ENCODE measurements around the gene ADGRD2.

The ADGRD2 gene

GRCh38 chr9:124511891-124512805 is 61.9 kb downstream of the ADGRD2 start:
- DNase-seq: no peak

- DNase-seq: no peak
Measured at GRCh38 chr9:124512806-124513204, 62.6 kb downstream of the ADGRD2 start.

DNA sequence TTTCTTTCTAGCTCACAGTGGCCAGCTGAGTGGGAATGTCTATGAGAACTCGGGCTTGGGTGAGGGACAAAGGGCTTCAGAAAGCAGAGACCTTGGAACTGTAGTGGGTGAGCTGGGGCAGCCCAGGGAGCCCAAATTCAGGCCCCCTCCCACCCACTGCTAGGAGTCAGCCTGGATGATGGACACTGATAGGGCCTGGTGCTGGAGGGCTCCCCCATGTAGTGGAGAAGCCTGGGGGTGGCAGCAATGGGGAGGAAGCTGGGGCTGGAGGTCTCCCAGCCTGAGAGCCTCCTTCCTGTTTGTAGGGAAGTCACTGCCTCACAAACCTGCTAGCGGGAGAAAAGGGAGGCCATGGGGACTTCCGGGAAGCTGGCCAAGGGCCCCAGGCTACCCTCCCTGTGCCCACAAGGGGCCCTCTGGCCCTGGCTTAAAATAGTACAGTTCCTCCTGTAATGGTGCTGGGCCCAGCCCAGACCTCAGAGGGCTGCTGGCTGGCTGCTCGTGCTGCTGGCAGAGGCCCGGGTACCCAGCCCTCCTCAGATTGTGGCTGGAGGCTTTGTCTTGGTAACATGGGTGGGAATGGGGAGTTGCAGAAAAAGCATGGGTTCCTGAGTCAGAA is 63.2 kb downstream of the ADGRD2 start:
- DNase-seq: no peak

- peak in 2 of 3 experiments; percentile 34 to 65 for DNase-seq
Measured at GRCh38 chr9:124514125-124514524, 63.9 kb downstream of the ADGRD2 start.

DNA sequence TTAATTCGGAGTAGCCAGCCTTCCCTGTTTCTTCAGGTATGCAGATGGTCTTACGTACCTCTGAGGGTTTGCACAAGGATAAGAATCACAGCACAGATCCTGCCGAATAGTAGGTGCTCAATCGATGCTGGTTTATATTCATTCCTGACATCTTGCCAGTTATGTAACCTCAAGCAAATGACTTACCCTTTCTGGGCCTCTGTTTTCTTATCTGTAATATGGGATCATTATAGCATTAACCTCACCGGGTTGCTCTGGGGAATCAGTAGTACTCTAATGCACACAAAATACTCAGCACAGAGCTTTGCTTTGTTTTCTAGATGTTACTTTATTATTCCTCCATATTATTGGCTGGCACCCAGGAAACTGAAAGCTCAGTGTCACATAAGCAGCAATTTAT is 64.6 kb downstream of the ADGRD2 start:
- no peak for DNase-seq

DNA sequence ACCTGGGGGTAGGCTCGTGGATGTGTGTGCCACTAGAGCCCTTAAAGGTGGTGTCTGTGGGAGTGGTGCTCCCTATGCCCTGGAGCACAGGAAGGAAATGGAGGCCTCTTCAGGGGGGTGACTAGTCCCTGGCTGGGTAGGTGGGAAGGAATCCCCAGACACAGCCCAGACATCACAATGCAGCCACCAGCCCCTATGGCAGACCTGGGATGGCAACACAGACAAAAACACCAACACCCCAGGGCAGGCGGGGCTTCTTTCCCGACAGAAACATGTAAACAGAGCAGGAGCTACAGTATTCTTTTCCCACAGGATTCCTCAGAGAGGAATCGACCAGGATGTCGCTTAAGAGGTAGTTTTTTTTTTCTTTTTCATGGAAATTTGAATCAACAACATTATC is 67.3 kb downstream of the ADGRD2 start:
- no peak for DNase-seq

DNA sequence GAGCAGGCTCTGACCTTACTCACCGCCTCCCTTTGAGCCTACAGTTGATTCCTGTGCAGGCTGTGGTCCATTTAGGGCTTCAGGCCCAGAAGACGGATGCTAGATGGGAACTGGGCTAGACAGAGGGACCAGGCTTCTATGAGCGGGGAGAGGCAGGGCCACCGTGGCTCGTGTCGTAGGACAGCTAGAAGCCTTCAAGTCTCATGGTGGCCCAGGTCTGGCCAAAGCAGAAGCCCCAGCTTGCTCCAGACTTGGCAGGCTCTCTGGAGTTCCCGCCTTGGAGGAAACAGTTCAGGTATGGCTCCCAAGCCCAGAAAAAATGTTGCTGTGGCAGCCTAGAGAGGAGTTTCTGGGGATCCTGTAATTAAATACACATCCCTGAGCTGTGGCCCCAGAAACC is 67.9 kb downstream of the ADGRD2 start:
- DNase-seq: no peak

DNA sequence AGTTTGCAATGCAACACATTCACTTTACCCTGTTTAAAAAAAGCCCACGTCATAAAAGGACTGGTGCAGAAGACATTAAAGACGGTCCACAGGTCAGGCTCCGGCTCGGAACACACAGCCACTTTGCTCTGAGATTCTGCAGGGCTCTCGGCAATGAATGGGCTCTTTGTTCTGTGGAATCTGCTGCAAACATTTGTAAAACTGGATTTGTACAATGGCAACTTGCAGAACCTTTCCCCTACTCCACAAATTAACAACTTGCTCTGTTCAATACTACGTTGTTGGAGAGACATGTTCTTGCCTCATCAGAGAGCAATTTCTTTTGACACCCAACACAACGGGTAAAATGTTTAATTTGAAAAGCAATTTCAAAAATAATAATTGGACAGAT is 70.0 kb downstream of the ADGRD2 start:
- DNase-seq: no peak

- no peak for DNase-seq
Measured at GRCh38 chr9:124521142-124521541, 70.9 kb downstream of the ADGRD2 start.

- no peak for DNase-seq
Measured at GRCh38 chr9:124522121-124523098, 72.2 kb downstream of the ADGRD2 start.

- DNase-seq: no peak
Measured at GRCh38 chr9:124526174-124526573, 75.9 kb downstream of the ADGRD2 start.

GRCh38 chr9:124527781-124528180 is 77.5 kb downstream of the ADGRD2 start:
- DNase-seq: no peak

Measured in NCI-H1417 (cell line).